Liver (tissue), 9 donors: ENCODE results near the gene EIPR1. TPM values are rescaled to one million over a fixed set of nuclear protein-coding genes. Genes with fewer than 3 reads are reported as not detected.

ENCODE experiments used
- DNase-seq: peaks from one replicate; pipeline ENCODE4 v3.0.0-alpha.2; 2017; ENCODE audit warnings: low spot score
- H3K27ac ChIP-seq, 2 donors: one replicate each; pipeline ENCODE4 v1.7.0; 2013; ENCODE audit warnings: inconsistent platforms in 2 of 2, low read length in 2 of 2, control low read depth in 1 of 2, low read depth in 1 of 2, mild to moderate bottlenecking in 1 of 2
- H3K27me3 ChIP-seq, 4 donors: one replicate each; pipeline versions ENCODE4 v1.6.1 to v1.7.0; 2013; ENCODE audit warnings: low read length in 3 of 4, inconsistent platforms in 1 of 4, mild to moderate bottlenecking in 1 of 4, moderate library complexity in 1 of 4; ENCODE audit not compliant: control insufficient read depth in 4 of 4, insufficient read depth in 4 of 4
- H3K36me3 ChIP-seq, 4 donors: one replicate each; pipeline versions ENCODE4 v1.6.1 to v1.7.0; 2013; ENCODE audit warnings: low read length in 3 of 4, mild to moderate bottlenecking in 3 of 4, low read depth in 1 of 4, moderate library complexity in 1 of 4; ENCODE audit not compliant: control insufficient read depth in 4 of 4, insufficient read depth in 3 of 4
- H3K4me1 ChIP-seq, 4 donors: one replicate each; pipeline versions ENCODE4 v1.6.1 to v1.7.0; 2013; ENCODE audit warnings: low read length in 3 of 4, mild to moderate bottlenecking in 3 of 4, moderate library complexity in 1 of 4; ENCODE audit not compliant: control insufficient read depth in 4 of 4, insufficient read depth in 4 of 4
- H3K4me3 ChIP-seq, 3 donors: one replicate each; pipeline versions ENCODE4 v1.6.1 to v1.7.0; 2013; ENCODE audit warnings: low read length in 3 of 3, control low read depth in 1 of 3, low read depth in 1 of 3, mild to moderate bottlenecking in 1 of 3
- H3K9ac ChIP-seq, 2 donors: one replicate each; pipeline ENCODE4 v1.7.0; 2013; ENCODE audit warnings: low read length in 2 of 2, mild to moderate bottlenecking in 2 of 2, moderate library complexity in 2 of 2, control low read depth in 1 of 2, low read depth in 1 of 2
- H3K9me3 ChIP-seq, 4 donors: one replicate each; pipeline versions ENCODE4 v1.6.1 to v1.7.0; 2013; ENCODE audit warnings: low read length in 3 of 4; ENCODE audit not compliant: control insufficient read depth in 4 of 4
- EGR1 ChIP-seq, 2 donors: IDR thresholded peaks; 2 replicates each; pipeline ENCODE4 v1.6.1; 2016 to 2018; ENCODE audit warnings: antibody characterized with exemption in 2 of 2, low read depth in 2 of 2
- FOXA1 ChIP-seq: IDR thresholded peaks from 2 replicates; pipeline ENCODE4 v1.6.1; 2016; ENCODE audit warnings: antibody characterized with exemption
- FOXA2 ChIP-seq: IDR thresholded peaks from 2 replicates; pipeline ENCODE4 v1.6.1; 2016; ENCODE audit warnings: antibody characterized with exemption
- GABPA ChIP-seq, 2 donors: IDR thresholded peaks in 1 of 2; conservative IDR thresholded peaks in 1 of 2; 2 replicates each; pipeline ENCODE4 v1.6.1; 2016; ENCODE audit warnings: antibody characterized with exemption in 2 of 2, mild to moderate bottlenecking in 1 of 2, moderate library complexity in 1 of 2
- HNF4A ChIP-seq, 2 donors: conservative IDR thresholded peaks; 2 replicates each; pipeline ENCODE4 v1.6.1; 2016; ENCODE audit warnings: antibody characterized with exemption in 2 of 2, mild to moderate bottlenecking in 2 of 2
- HNF4G ChIP-seq: IDR thresholded peaks from 2 replicates; pipeline ENCODE4 v1.6.1; 2016; ENCODE audit warnings: antibody characterized with exemption
- JUND ChIP-seq, 2 donors: IDR thresholded peaks; 2 replicates each; pipeline ENCODE4 v1.6.1; 2016; ENCODE audit warnings: antibody characterized with exemption in 2 of 2
- NR2F2 ChIP-seq: IDR thresholded peaks from 2 replicates; pipeline ENCODE4 v1.6.1; 2016; ENCODE audit warnings: antibody characterized with exemption
- RAD21 ChIP-seq, 2 donors: IDR thresholded peaks; 2 replicates each; pipeline ENCODE4 v1.6.1; 2016; ENCODE audit warnings: antibody characterized with exemption in 2 of 2, mild to moderate bottlenecking in 2 of 2
- RXRA ChIP-seq, 2 donors: IDR thresholded peaks; 2 replicates each; pipeline ENCODE4 v1.6.1; 2017 to 2018; ENCODE audit warnings: antibody characterized with exemption in 2 of 2, mild to moderate bottlenecking in 1 of 2
- SP1 ChIP-seq: IDR thresholded peaks from 2 replicates; pipeline ENCODE4 v1.6.1; 2018; ENCODE audit warnings: antibody characterized with exemption, mild to moderate bottlenecking
- TAF1 ChIP-seq: conservative IDR thresholded peaks from 2 replicates; pipeline ENCODE4 v1.6.1; 2016; ENCODE audit warnings: antibody characterized with exemption, mild to moderate bottlenecking
- YY1 ChIP-seq: IDR thresholded peaks from 2 replicates; pipeline ENCODE4 v1.6.1; 2016; ENCODE audit warnings: antibody characterized with exemption, mild to moderate bottlenecking
- WGBS: extraction: QIAGEN DNeasy Blood & Tissue Kit; methylation state at CpG from one replicate; pipeline ENCODE4 v1.1.7; 2013; 5-methylcytosine and 5-hydroxymethylcytosine counted together
- polyA plus RNA-seq, 2 donors: library from polyadenylated mRNA; stranded (reverse) in 1 of 2; unstranded in 1 of 2; fragments of 200-250 nt in 1 of 2; fragments of >200 nt in 1 of 2; fragmentation: Nextera tagmentation in 1 of 2; extraction: Ambion mirVana in 1 of 2; gene quantifications; one replicate each; pipeline versions ENCODE4 v1.2.1 to v1.2.3, GENCODE V29; 2013 to 2015
- total RNA-seq, 2 donors: library from RNA; depleted of rRNA; stranded (reverse); fragments of >200 nt; gene quantifications; one replicate each; pipeline ENCODE4 v1.2.3, GENCODE V29; 2014
- TF ChIP-seq, protein P1 (sequence below): IDR thresholded peaks from 2 replicates; pipeline ENCODE4 v1.6.1; 2016; ENCODE audit warnings: antibody characterized with exemption
- TF ChIP-seq, protein P2 (sequence below): IDR thresholded peaks from 2 replicates; pipeline ENCODE4 v1.6.1; 2016; ENCODE audit warnings: antibody characterized with exemption, mild to moderate bottlenecking
- TF ChIP-seq, protein P3 (sequence below): IDR thresholded peaks from 2 replicates; pipeline ENCODE4 v1.6.1; 2016; ENCODE audit warnings: antibody characterized with exemption
- TF ChIP-seq, protein P4 (sequence below): IDR thresholded peaks from 2 replicates; pipeline ENCODE4 v1.6.1; 2016; ENCODE audit warnings: antibody characterized with exemption
- TF ChIP-seq, protein P5 (sequence below): fragments of 150-350 bp; IDR thresholded peaks from 2 replicates; pipeline ENCODE4 v1.5.1; 2017; ENCODE audit warnings: improper control_type of control experiment, low read depth, low read length; ENCODE audit not compliant: missing input control
- donor health status: healthy.
- donor health status: healthy.
- donor health status: healthy.
- donor health status: healthy.
- donor health status: healthy.

Gene EIPR1
- total and polyA plus RNA-seq, 4 donors, result 7.6 to 12.1 (median 11.4) TPM

DNA sequence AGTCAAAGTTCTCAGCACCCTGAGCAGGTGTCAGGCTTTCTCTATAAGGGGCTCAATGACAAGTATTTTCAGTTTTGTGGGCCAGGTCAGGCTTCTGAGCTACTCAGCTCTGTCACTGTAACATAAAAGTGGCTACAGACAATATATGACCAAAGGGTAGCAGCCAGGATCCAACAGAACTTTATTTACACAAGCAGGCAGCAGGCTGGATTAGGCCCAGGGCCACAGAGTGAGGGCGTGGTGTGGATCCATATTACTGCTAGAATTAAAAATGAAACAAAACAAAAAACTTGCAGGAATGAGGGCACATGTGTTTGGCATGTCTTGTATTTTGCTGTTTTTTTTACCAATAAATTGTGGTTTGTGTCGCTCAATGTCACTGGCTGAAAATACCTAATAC, 143.7 kb downstream of the EIPR1 start:
- TF ChIP-seq RAD21 (IDR thresholded peaks at IDR 0.05) (no peak), FOXA2 (peak; percentile 55)
- Histone ChIP-seq H3K27ac (no peak overlapping the region), H3K4me1 (peaks cover 0 to 3% (median 0%) of the 10 kb centered on the region in 4 donors), H3K4me3 (no peak overlapping the region), H3K9ac (no peak overlapping the region), H3K9me3 (no peaks in the 10 kb centered on the region), H3K36me3 (peaks cover 0 to 1% (median 0%) of the 10 kb centered on the region in 4 donors), H3K27me3 (no peaks in the 10 kb centered on the region)
- WGBS, result 76% methylated on average over 2 of the region's 2 CpGs
- no peak for DNase-seq

DNA sequence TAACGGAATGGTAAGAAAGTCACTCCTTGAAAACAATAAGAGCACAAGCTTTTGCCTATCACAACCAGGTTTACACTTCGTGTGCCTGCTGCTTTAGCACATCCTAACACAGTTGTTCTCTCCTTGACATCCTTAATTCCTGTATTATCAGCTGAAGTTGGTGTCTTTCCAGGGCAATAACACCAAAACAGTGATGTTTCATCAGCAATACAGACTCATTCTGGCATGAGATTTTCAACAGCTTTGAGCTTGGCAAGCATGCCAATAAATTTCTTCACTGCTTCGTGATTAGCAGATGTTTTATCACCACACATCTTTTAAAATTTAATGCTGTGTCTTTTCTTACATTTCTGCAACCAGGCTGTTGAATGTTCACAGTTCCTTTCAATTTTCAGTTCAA, 148.4 kb downstream of the EIPR1 start:
- H3K4me3 ChIP-seq, result no peak overlapping the region
- H3K9ac ChIP-seq, result no peak overlapping the region
- DNase-seq, result no peak
- H3K27ac ChIP-seq, result no peak overlapping the region
- TF ChIP-seq SP1, result no peak
- TF ChIP-seq, protein P1, sequence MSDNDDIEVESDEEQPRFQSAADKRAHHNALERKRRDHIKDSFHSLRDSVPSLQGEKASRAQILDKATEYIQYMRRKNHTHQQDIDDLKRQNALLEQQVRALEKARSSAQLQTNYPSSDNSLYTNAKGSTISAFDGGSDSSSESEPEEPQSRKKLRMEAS, result no peak
- no peak for TF ChIP-seq YY1
- TF ChIP-seq EGR1 (IDR thresholded peaks at IDR 0.05; ENCODE audit: low read depth in 2 of 2), result no peak
- TF ChIP-seq TAF1, result no peak
- no peak for TF ChIP-seq HNF4G
- no peak for TF ChIP-seq HNF4A (conservative IDR thresholded peaks at IDR 0.05)
- TF ChIP-seq FOXA2, result no peak
- TF ChIP-seq, protein P2, sequence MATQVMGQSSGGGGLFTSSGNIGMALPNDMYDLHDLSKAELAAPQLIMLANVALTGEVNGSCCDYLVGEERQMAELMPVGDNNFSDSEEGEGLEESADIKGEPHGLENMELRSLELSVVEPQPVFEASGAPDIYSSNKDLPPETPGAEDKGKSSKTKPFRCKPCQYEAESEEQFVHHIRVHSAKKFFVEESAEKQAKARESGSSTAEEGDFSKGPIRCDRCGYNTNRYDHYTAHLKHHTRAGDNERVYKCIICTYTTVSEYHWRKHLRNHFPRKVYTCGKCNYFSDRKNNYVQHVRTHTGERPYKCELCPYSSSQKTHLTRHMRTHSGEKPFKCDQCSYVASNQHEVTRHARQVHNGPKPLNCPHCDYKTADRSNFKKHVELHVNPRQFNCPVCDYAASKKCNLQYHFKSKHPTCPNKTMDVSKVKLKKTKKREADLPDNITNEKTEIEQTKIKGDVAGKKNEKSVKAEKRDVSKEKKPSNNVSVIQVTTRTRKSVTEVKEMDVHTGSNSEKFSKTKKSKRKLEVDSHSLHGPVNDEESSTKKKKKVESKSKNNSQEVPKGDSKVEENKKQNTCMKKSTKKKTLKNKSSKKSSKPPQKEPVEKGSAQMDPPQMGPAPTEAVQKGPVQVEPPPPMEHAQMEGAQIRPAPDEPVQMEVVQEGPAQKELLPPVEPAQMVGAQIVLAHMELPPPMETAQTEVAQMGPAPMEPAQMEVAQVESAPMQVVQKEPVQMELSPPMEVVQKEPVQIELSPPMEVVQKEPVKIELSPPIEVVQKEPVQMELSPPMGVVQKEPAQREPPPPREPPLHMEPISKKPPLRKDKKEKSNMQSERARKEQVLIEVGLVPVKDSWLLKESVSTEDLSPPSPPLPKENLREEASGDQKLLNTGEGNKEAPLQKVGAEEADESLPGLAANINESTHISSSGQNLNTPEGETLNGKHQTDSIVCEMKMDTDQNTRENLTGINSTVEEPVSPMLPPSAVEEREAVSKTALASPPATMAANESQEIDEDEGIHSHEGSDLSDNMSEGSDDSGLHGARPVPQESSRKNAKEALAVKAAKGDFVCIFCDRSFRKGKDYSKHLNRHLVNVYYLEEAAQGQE, result no peak
- TF ChIP-seq RAD21 (IDR thresholded peaks at IDR 0.05), result no peak
- no peak for TF ChIP-seq RXRA (IDR thresholded peaks at IDR 0.05)
- no peak for TF ChIP-seq NR2F2
- TF ChIP-seq JUND (IDR thresholded peaks at IDR 0.05), result no peak
- TF ChIP-seq, protein P3, sequence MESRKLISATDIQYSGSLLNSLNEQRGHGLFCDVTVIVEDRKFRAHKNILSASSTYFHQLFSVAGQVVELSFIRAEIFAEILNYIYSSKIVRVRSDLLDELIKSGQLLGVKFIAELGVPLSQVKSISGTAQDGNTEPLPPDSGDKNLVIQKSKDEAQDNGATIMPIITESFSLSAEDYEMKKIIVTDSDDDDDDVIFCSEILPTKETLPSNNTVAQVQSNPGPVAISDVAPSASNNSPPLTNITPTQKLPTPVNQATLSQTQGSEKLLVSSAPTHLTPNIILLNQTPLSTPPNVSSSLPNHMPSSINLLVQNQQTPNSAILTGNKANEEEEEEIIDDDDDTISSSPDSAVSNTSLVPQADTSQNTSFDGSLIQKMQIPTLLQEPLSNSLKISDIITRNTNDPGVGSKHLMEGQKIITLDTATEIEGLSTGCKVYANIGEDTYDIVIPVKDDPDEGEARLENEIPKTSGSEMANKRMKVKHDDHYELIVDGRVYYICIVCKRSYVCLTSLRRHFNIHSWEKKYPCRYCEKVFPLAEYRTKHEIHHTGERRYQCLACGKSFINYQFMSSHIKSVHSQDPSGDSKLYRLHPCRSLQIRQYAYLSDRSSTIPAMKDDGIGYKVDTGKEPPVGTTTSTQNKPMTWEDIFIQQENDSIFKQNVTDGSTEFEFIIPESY, result no peak
- no peak for TF ChIP-seq FOXA1
- TF ChIP-seq GABPA (IDR thresholded peaks at IDR 0.05 in 1 of 2, conservative IDR thresholded peaks at IDR 0.05 in 1 of 2), result no peak
- TF ChIP-seq, protein P4, sequence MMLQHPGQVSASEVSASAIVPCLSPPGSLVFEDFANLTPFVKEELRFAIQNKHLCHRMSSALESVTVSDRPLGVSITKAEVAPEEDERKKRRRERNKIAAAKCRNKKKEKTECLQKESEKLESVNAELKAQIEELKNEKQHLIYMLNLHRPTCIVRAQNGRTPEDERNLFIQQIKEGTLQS, result no peak
- TF ChIP-seq, protein P5, sequence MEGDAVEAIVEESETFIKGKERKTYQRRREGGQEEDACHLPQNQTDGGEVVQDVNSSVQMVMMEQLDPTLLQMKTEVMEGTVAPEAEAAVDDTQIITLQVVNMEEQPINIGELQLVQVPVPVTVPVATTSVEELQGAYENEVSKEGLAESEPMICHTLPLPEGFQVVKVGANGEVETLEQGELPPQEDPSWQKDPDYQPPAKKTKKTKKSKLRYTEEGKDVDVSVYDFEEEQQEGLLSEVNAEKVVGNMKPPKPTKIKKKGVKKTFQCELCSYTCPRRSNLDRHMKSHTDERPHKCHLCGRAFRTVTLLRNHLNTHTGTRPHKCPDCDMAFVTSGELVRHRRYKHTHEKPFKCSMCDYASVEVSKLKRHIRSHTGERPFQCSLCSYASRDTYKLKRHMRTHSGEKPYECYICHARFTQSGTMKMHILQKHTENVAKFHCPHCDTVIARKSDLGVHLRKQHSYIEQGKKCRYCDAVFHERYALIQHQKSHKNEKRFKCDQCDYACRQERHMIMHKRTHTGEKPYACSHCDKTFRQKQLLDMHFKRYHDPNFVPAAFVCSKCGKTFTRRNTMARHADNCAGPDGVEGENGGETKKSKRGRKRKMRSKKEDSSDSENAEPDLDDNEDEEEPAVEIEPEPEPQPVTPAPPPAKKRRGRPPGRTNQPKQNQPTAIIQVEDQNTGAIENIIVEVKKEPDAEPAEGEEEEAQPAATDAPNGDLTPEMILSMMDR, result no peak
- WGBS, result 95% methylated on average over 3 of the region's 3 CpGs
- H3K36me3 ChIP-seq, result no peaks in the 10 kb centered on the region
- H3K27me3 ChIP-seq, result no peaks in the 10 kb centered on the region
- no peaks in the 10 kb centered on the region for H3K9me3 ChIP-seq
- peaks cover 0 to 3% (median 0%) of the 10 kb centered on the region in 4 donors for H3K4me1 ChIP-seq
